A673 (cell line): ENCODE results near the gene S100A10.

ENCODE experiments used
- CTCF ChIP-seq: fragments of 300-800, 200-600 bp; sonication (generic); conservative IDR thresholded peaks from 2 replicates; pipeline ENCODE4 v1.5.1; 2017; ENCODE audit warnings: low read depth, mild to moderate bottlenecking, antibody characterized with exemption, low read length, moderate library complexity, mixed read lengths
- EZH2 ChIP-seq: fragments of 200-600 bp; sonication (generic); IDR thresholded peaks from 2 replicates; pipeline ENCODE4 v1.6.1; 2017; ENCODE audit warnings: borderline replicate concordance, low read depth, mild to moderate bottlenecking, mixed read lengths, antibody characterized with exemption, low read length; ENCODE audit not compliant: poor library complexity, severe bottlenecking

- no peak for TF ChIP-seq EZH2
- TF ChIP-seq CTCF: no peak
These were observed 13.4 kb upstream of the S100A10 start for GRCh38 chr1:152007047-152007446.
